GM19467 (cell line): ENCODE data around the gene PROKR1.
"Not testable (repeated sequence)": the region's sequence is repeated elsewhere in the genome, so short reads cannot be mapped to it uniquely, and the experiment has no call there.

Experiments used
- ATAC-seq: cut with Tn5 transposase; IDR thresholded peaks from one replicate; pipeline ENCODE4 v1.9.1; 2021; ENCODE audit warnings: mild to moderate bottlenecking, moderate library complexity; ENCODE audit not compliant: unreplicated experiment

Gene PROKR1

GRCh38 chr2:68643011-68643873 lies at the start of gene PROKR1:
Gene PROKR1 (plus strand): TSS chr2:68643579. CDS start chr2:68645822, 2,243 bp downstream.
- ATAC-seq: no peak

DNA sequence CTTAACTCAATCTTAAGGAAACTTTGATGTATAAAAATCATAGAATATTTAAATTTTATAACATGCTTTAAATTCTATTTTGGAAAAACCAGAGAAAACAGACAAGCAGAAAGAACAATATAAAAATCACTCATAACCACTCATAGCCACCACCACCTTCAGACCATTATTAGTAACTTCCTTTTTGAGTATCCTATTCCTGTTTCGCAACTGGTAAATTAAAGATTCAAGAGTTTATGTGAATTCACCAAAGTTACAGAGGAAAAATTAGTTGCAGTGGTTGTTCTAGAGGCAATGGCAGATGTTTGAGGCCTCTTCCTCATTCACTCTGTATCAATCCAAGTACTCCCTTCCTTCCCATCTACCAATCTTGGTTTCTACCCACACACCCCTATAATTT lies 49.3 kb upstream of the PROKR1 start:
- ATAC-seq: no peak

DNA sequence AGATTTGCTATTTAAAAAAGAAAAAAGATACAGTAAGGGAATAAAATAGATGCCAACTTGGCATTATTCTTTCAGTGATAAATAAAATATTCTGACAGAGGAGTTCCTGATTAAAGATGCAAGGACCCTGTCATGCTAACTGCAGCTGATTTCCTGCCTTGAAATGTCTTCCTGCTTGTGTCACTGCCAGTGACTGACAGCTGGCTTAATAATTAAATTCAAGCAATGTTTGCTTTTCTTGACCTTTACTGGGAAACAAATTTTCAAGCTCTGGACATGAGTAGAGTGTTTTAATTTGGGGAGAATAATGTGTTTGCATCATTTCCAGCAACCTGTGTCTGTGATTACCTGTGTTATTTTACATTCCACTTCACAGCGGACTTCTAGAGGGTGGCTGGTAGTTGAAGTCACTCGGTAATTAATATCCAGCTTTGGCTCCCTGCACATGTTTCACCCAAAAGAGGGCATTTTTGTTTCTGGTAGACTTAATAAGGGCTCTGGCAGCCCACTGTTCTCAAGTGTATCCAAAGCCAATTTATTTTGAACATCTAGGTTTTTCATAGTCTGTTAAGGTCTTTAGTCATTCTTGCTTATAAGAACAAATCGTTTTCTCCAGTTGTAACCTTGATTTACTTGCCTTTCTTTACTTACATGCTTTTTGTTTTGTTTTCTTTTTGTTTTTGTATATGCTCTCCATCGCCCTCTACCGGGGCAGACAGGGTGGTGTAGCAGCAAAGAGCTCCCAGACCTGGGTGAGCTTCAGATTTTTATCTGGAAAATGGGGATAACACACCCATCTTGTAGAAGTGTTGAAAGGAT lies 48.5 kb upstream of the PROKR1 start:
- ATAC-seq: peak; percentile 76

DNA sequence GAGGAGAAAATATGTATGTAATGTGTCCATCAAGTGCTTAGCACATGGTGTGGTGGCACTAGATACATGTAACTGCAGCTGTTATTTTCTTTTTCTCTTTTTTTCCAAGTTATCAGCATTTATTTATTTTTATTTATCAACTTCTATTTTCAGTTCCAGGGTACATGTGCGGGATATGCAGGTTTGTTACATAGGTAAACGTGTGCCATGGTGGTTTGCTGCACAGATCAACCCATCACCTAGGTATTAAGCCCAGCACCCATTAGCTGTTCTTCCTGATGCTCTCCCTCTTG lies 47.9 kb upstream of the PROKR1 start:
- ATAC-seq: not testable (repeated sequence)

DNA sequence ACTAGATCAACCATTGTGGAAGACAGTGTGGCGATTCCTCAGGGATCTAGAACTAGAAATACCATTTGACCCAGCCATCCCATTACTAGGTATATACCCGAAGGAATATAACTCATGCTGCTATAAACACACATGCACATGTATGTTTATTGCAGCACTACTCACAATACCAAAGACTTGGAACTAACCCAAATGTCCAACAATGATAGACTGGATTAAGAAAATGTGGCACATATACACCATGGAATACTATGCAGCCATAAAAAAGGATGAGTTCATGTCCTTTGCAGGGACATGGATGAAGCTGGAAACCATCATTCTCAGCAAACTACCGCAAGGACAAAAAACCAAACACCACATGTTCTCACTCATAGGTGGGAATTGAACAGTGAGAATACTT lies 42.9 kb upstream of the PROKR1 start:
- not testable (repeated sequence) for ATAC-seq

GRCh38 chr2:68603059-68603458 lies 40.3 kb upstream of the PROKR1 start:
- ATAC-seq: no peak

- ATAC-seq: no peak
These were observed 39.3 kb upstream of the PROKR1 start for GRCh38 chr2:68604077-68604476.

- ATAC-seq: no peak
These were observed 37.4 kb upstream of the PROKR1 start for GRCh38 chr2:68605939-68606338.

GRCh38 chr2:68606759-68607158 lies 36.6 kb upstream of the PROKR1 start:
- no peak for ATAC-seq

DNA sequence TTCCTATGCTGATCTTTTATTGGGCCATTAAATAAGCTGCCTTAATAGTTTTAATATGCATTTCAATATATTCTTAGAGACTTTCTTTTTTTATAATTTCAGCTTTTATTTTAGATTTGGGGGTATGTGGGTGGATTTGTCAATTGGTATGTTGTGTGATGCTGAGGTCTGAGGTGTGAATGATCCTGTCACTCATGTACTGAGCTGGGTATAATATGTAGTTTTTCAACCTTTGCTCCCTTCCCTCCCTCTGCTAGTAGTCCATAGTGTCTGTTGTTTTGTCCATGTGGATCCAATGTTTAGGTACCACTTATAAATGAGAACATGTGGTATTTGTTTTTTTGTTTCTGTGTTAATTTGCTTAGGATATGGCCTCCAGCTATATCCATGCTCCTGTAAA lies 35.5 kb upstream of the PROKR1 start:
- no peak for ATAC-seq

DNA sequence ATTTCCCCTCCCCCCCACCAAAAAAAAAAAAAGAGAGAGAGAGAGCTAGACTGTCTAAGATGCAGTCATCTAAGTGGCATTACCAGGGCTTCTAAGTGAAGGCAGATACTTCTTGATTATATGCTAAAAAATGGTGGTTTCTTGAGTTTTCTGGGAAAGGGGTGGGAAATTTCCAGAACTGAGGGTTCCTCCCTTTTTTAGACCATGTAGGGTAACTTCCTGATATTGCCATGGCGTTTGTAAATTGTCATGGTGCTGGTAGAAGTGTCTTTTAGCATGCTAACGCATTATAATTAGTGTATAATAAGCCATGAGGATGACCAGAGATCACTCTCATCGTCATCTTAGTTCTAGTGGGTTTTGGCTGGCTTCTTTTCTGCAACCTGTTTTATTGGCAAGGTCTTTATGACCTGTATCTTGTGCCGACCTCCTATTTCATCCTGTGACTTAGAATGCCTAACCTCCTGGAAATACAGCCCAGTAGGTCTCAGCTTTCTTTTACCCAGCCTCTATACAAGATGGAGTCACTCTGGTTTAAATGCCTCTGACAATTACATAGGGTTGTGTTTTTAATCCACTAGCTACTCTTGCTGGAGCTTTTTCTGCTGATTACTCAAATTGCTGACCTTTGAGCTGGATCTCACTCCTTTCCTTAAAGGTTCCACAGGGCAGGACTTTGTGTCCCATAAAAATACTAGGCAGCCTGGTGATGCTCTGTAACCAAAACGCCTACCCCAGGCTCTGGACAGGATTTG lies 30.4 kb upstream of the PROKR1 start:
- no peak for ATAC-seq

DNA sequence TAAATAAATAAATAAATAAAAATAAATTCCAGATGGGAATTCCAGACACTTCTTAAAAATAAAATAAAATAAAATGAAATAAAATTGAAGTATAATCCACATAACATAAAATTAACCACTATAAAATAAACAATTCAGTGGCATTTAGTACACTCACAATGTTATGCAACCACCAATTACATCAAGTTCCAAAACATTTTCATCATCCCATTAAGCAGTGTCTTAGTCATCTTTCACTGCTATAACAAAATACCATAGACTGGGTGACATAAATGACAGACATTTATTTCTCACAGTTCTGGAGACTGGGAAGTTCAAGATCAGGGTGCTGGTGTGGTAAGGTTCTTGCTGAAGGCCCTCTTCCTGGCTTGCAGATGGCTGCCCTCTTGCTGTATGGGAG lies 22.6 kb upstream of the PROKR1 start:
- ATAC-seq: no peak

DNA sequence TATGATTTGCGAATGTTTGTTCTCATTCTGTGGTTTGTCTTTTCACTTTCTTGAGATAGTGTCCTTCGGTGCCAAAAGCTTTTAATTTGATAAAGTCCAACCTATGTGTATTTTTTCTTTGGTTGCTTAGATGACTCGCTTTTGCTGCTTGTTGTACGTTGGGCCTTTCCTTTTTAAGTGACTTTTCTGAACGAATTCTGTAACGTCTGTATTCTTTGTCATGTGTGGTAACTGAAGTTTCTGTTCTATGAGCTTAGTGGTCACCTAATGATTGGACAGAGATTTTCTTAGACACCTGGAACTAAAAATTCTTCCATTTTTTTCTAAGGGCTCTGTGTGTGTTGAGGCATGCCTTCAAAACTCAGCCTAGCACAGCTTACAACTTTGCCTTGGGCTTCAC lies 19.6 kb upstream of the PROKR1 start:
- ATAC-seq: no peak

- no peak for ATAC-seq
These were observed 15.8 kb upstream of the PROKR1 start for GRCh38 chr2:68627615-68628014.

GRCh38 chr2:68632021-68632420 lies 11.4 kb upstream of the PROKR1 start:
- ATAC-seq: no peak

DNA sequence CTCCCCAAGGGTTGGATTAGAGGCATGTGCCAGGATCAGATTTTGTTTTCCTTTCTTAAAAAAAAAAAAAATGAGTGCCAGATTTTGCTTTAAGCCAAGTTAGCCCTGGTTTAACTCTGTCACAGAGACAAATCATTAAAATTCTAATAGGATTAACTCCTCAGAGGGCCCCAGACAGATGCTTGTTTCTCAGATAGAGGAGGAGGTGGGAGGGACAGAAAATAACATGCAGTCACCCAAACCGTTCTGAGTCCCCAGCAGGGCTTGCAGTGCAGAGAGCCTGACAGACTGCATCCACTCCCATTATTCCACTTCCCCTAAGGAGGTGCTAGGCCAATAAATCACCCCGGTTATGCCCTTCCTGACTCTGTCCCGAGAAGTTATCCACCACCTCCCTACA lies 6.3 kb upstream of the PROKR1 start:
- ATAC-seq: no peak

GRCh38 chr2:68643874-68644485 lies 601 bp downstream of the PROKR1 start:
- ATAC-seq: no peak

GRCh38 chr2:68645523-68645922 lies 2.1 kb downstream of the PROKR1 start:
- no peak for ATAC-seq

DNA sequence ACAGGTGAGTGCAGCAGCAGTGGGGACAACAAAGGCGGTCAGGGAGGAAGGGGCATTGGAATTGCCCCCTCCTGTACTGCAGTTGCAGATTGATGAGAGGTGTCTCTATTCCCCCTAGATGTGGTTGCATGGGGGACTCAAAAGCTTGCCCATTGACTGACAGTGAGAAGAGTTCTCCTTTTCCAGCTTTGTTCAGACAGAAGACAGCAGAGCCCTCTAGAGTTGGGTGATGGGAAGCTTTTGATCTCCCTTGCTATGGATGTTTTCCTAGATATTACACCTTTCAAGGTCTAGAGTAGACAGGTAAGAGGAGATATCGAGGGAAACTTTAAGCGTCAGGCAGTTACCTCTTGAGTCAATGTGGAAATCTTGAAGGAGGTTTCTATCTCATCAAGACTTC lies 2.9 kb downstream of the PROKR1 start:
- ATAC-seq: no peak

- ATAC-seq: no peak
These were observed 7.3 kb downstream of the PROKR1 start for GRCh38 chr2:68650645-68651044.

DNA sequence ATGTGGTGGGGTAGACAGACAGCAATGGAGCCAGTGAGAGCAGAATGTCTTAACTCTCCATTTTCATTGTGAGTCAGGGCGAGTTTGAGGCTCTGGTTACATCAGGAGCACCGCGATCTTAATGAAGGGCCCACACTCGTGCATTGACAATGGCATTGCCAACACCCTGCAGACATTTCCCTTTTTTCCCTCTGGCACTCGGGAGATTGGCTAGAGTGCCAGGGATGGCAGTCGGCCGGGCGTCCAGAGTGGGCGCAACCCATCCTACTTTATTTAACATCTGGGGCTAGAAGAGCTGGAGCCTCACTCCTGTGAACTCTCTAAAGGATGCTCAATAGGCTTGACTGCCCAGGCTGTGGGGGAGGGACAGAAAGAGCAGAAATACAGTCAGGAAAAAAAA lies 9.7 kb downstream of the PROKR1 start:
- no peak for ATAC-seq
